Ovary (tissue), 3 donors: ENCODE results near the gene TRUB1.

Experiments
- POLR2A ChIP-seq: fragments of 450-650 bp; IDR thresholded peaks from one replicate; pipeline ENCODE4 v1.6.1; 2017; ENCODE audit warnings: antibody characterized with exemption, mild to moderate bottlenecking, moderate library complexity
- TF ChIP-seq, protein P1 (sequence below), 3 donors: fragments of 450-650 bp in 2 of 3; fragments of 200-600 bp in 1 of 3; IDR thresholded peaks; one replicate each; pipeline versions ENCODE4 v1.5.1 to v1.8.0; 2016 to 2022; ENCODE audit warnings: antibody characterized with exemption in 3 of 3, mild to moderate bottlenecking in 1 of 3
- donor health status: DM: no; HTN: no; CAD: no.

GRCh38 chr10:114915294-114915693 lies 22.7 kb upstream of the TRUB1 start:
- TF ChIP-seq POLR2A, result no peak
- TF ChIP-seq, protein P1, sequence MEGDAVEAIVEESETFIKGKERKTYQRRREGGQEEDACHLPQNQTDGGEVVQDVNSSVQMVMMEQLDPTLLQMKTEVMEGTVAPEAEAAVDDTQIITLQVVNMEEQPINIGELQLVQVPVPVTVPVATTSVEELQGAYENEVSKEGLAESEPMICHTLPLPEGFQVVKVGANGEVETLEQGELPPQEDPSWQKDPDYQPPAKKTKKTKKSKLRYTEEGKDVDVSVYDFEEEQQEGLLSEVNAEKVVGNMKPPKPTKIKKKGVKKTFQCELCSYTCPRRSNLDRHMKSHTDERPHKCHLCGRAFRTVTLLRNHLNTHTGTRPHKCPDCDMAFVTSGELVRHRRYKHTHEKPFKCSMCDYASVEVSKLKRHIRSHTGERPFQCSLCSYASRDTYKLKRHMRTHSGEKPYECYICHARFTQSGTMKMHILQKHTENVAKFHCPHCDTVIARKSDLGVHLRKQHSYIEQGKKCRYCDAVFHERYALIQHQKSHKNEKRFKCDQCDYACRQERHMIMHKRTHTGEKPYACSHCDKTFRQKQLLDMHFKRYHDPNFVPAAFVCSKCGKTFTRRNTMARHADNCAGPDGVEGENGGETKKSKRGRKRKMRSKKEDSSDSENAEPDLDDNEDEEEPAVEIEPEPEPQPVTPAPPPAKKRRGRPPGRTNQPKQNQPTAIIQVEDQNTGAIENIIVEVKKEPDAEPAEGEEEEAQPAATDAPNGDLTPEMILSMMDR (IDR thresholded peaks at IDR 0.05), result no peak
